OCI-LY7 (cell line): ENCODE measurements around the gene TMPO.

Source experiments
- CTCF ChIP-seq: fragments of 200-600 bp; sonication (generic); conservative IDR thresholded peaks from 2 replicates; pipeline ENCODE4 v1.5.1; 2014; ENCODE audit warnings: mild to moderate bottlenecking, antibody characterized with exemption, low read length, moderate library complexity, mixed read lengths
- EZH2phosphoT487 ChIP-seq: fragments of 200-600 bp; sonication (generic); IDR thresholded peaks from 2 replicates; pipeline ENCODE4 v1.6.1; 2018; ENCODE audit warnings: low read depth, borderline replicate concordance, mild to moderate bottlenecking, mixed run types, antibody characterized with exemption, low read length, moderate library complexity, mixed read lengths

- no peak for TF ChIP-seq CTCF
- no peak for TF ChIP-seq EZH2phosphoT487
These were observed 39.9 kb upstream of the TMPO start for GRCh38 chr12:98475565-98475908.
